ENCODE results near the gene MANSC4.

MANSC4 gene

DNA sequence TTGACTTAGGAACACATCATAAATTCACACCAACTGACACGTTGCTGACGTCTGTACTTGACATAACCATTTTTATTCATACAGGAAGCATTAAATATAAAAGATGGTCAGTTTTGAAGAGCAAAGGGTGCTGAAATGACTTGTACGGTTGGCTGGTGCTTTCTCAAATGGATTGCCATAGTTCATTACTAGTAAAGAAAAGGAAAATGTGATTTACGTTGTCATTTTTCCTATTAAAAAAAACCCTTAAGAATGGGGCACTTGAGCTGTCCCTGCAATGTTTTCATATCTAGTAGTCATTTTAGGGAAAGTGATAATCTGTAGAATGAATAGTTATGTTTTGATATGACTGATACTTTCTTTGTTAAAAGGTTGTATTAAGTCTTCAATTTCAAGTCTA, 22.5 kb upstream of the MANSC4 start:
- TF ChIP-seq, protein P1, sequence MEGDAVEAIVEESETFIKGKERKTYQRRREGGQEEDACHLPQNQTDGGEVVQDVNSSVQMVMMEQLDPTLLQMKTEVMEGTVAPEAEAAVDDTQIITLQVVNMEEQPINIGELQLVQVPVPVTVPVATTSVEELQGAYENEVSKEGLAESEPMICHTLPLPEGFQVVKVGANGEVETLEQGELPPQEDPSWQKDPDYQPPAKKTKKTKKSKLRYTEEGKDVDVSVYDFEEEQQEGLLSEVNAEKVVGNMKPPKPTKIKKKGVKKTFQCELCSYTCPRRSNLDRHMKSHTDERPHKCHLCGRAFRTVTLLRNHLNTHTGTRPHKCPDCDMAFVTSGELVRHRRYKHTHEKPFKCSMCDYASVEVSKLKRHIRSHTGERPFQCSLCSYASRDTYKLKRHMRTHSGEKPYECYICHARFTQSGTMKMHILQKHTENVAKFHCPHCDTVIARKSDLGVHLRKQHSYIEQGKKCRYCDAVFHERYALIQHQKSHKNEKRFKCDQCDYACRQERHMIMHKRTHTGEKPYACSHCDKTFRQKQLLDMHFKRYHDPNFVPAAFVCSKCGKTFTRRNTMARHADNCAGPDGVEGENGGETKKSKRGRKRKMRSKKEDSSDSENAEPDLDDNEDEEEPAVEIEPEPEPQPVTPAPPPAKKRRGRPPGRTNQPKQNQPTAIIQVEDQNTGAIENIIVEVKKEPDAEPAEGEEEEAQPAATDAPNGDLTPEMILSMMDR (IDR thresholded peaks at IDR 0.05; ENCODE audit: control insufficient read depth, extremely low read depth, insufficient read depth) = no peak
- no peak overlapping the region for H3K4me3 ChIP-seq (ENCODE audit: low read depth, low read length)
- DNase-seq (ENCODE audit: low read depth) = no peak

DNA sequence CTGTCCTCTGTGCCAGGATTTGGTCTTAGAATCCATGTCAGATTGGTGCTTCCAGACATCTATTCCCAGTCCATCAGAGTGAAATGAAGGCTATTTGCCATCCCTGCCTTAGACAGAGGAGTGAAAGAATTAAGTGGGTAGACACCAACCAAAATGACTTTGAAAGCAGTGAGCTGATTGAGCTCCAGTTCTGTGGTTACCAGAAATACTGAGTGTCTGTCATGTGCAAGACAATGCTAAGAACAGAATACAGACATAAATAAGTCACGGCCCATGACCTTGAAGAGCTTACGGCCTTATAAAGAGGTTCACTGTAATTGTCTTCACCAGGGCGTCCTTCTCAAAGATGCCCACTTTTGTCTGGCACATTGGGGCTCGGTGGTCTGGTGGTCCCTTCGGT, 21.6 kb upstream of the MANSC4 start:
- TF ChIP-seq, protein P1 (IDR thresholded peaks at IDR 0.05; ENCODE audit: control insufficient read depth, extremely low read depth, insufficient read depth) = no peak
- H3K4me3 ChIP-seq (ENCODE audit: low read depth, low read length) = no peak overlapping the region
- DNase-seq (ENCODE audit: low read depth) = no peak

DNA sequence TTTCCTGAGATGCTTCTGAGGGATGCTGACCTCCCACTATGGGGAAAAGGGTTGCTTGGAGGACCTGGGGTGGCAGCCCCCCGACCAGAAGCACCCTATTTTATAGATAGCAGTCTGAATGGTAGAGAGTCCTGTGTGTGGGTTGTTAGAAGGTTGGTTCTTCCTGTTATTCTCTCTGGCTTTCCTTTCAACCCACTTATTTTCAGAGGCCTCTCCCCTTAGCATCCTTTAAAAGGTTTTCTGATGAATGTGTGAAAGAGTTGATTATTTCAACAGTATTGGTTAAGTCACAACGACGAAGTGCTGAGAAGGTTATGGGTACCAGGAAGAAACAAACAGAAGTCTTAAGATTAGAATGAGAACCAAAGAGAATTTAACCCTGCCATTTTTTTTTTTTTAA, 20.8 kb upstream of the MANSC4 start:
- H3K4me3 ChIP-seq (ENCODE audit: low read depth, low read length) = no peak overlapping the region
- no peak for DNase-seq (ENCODE audit: low read depth)

DNA sequence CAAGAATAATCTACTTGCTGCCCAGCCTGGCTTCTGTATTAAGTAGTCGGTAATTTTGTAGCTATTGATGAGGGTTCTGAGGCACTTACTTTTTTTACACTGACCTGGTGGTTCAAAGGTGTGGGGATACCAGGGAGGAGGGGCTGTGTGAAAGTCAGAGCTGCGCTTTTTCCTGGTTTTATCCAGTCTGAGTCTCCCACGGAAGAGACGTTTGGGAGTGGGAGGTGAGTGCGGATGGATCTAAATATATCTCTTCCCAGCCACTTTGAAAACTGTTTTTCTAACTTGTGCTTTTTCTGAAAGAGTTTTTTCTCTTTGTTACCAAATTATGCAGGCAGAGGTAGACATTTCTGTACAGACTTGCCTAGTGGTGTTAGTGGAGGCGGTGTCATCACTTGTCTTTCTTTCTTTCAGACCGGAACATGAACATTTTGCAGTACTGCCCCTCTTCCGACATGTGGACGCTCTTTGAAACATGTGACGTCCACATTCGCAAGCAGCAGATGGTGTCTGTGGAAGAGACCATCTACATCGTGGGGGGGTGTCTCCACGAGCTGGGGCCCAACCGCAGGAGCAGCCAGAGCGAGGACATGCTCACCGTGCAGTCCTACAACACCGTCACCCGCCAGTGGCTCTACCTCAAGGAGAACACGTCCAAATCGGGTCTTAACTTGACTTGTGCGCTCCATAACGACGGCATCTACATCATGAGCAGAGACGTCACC, 17.4 kb upstream of the MANSC4 start:
- DNase-seq (ENCODE audit: low read depth) = no peak
- TF ChIP-seq, protein P1 (IDR thresholded peaks at IDR 0.05; ENCODE audit: control insufficient read depth, extremely low read depth, insufficient read depth) = no peak
- H3K4me3 ChIP-seq (ENCODE audit: low read depth, low read length) = no peak overlapping the region

More for the DNA sequence above, 20.8 kb upstream of the MANSC4 start:
- TF ChIP-seq, protein P1 (IDR thresholded peaks at IDR 0.05; ENCODE audit: control insufficient read depth, extremely low read depth, insufficient read depth) = no peak

DNA sequence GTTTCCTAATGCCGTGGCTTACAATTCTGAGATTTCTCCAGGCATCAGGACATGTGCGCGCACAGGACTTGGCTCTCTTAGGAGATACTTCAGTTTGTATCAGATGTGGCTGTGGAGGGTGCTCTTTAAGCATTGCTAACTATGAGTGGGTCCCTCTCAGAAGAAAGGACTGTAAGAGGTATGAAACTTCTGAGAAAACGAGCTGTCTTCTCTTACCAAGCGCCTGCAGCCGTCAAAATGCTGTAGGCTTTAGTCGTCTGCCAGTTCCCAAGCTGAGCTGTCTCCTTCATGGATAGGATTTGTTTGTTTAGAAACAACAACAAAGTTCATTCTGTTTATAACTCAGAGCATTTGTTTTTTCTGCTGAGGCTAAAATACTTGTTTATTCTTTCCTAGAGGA, 16.1 kb upstream of the MANSC4 start:
- DNase-seq (ENCODE audit: low read depth) = no peak
- no peak overlapping the region for H3K4me3 ChIP-seq (ENCODE audit: low read depth, low read length)
- TF ChIP-seq, protein P1 (IDR thresholded peaks at IDR 0.05; ENCODE audit: control insufficient read depth, extremely low read depth, insufficient read depth) = no peak

DNA sequence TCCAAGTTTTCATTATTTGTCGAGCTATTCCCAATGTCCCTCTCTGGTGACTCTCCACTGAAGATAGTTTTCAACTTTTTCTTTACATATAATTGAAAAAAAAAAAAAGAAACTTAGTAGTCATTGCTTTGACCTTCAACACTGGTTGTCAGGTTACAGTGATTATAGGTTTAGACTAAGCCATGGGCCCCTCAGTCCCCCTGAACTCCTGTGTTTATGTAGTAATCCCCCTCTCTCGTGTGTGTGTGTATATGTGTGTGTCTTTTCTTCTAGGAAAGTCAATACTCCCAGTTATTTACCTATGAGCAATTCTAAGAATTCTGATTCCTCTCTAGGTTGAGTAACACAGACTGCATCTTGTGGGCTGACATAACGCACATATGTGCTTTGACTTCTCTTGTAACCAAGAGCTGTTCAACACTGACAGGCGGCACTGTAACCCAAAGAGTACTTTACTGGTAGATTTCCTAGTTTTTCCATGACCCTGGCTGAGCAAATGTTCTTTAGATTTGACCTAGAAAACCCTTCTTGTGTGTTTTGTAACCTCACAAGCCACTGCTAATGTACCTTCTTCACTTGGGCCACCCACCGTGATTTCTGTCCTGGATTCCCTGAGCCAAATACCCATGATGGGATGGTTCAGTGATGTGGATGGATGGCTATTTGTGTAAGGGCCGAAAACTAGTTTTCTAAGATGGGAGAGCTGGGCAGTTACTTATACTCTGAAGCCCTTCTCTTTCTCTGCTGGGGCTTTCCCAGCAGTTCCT, 15.0 kb upstream of the MANSC4 start:
- DNase-seq (ENCODE audit: low read depth) = no peak
- TF ChIP-seq, protein P1 (IDR thresholded peaks at IDR 0.05; ENCODE audit: control insufficient read depth, extremely low read depth, insufficient read depth) = no peak
- no peak overlapping the region for H3K4me3 ChIP-seq (ENCODE audit: low read depth, low read length)
